Loucy (cell line): ENCODE measurements around the gene ARL3.

ENCODE experiments used
- H2AFZ ChIP-seq: fragments of 200-600 bp; sonication (generic); 2 replicates; pipeline ENCODE4 v1.6.0; 2016; ENCODE audit warnings: antibody characterized with exemption, mild to moderate bottlenecking, low read length, moderate library complexity
- H3F3A ChIP-seq: fragments of 200-600 bp; 2 replicates; pipeline ENCODE4 v1.6.0; 2016; ENCODE audit warnings: antibody characterized with exemption, low read depth, mild to moderate bottlenecking
- H3K27me3 ChIP-seq: fragments of 200-600 bp; sonication (generic); 2 replicates; pipeline ENCODE4 v1.6.1; 2014; ENCODE audit warnings: low read length, mild to moderate bottlenecking; ENCODE audit not compliant: insufficient read depth, poor library complexity, severe bottlenecking
- H3K36me3 ChIP-seq: fragments of 200-600 bp; sonication (generic); 2 replicates; pipeline ENCODE4 v1.6.1; 2016; ENCODE audit warnings: low read length; ENCODE audit not compliant: insufficient read depth
- H3K4me1 ChIP-seq: fragments of 200-600 bp; sonication (generic); 2 replicates; pipeline ENCODE4 v1.5.1; 2014; ENCODE audit warnings: low read length, mild to moderate bottlenecking; ENCODE audit not compliant: insufficient read depth, poor library complexity, severe bottlenecking
- H3K4me2 ChIP-seq: fragments of 200-600 bp; sonication (generic); 2 replicates; pipeline ENCODE4 v1.6.0; 2014; ENCODE audit warnings: antibody characterized with exemption, low read length, low read depth, mild to moderate bottlenecking; ENCODE audit not compliant: poor library complexity, severe bottlenecking
- H3K4me3 ChIP-seq: fragments of 200-600 bp; sonication (generic); 2 replicates; pipeline ENCODE4 v1.5.1; 2014; ENCODE audit warnings: low read length, mild to moderate bottlenecking, mixed read lengths; ENCODE audit not compliant: poor library complexity, severe bottlenecking
- H3K79me2 ChIP-seq: fragments of 200-600 bp; sonication (generic); 2 replicates; pipeline ENCODE4 v1.6.1; 2014; ENCODE audit warnings: low read length; ENCODE audit not compliant: insufficient read depth
- H3K9ac ChIP-seq: fragments of 200-600 bp; sonication (generic); 2 replicates; pipeline ENCODE4 v1.6.0; 2014; ENCODE audit warnings: mild to moderate bottlenecking, low read depth, low read length, moderate library complexity; ENCODE audit not compliant: poor library complexity, severe bottlenecking
- H3K9me2 ChIP-seq: fragments of 200-600 bp; sonication (generic); replicated peaks from 2 replicates; pipeline ENCODE4 v1.6.1; 2016; ENCODE audit warnings: low read depth, low read length, mixed read lengths
- H3K9me3 ChIP-seq: fragments of 200-600 bp; sonication (generic); 2 replicates; pipeline ENCODE4 v1.6.1; 2014; ENCODE audit warnings: mild to moderate bottlenecking, antibody characterized with exemption, low read length, low read depth; ENCODE audit not compliant: insufficient read depth
- H4K20me1 ChIP-seq: fragments of 200-600 bp; sonication (generic); 2 replicates; pipeline ENCODE4 v1.6.0; 2014; ENCODE audit warnings: antibody characterized with exemption, low read length, mild to moderate bottlenecking; ENCODE audit not compliant: insufficient read depth, poor library complexity, severe bottlenecking
- EZH2phosphoT487 ChIP-seq: fragments of 200-600 bp; IDR thresholded peaks from 2 replicates; pipeline ENCODE4 v1.6.1; 2018; ENCODE audit warnings: antibody characterized with exemption, mild to moderate bottlenecking, moderate library complexity, borderline replicate concordance
- TF ChIP-seq, protein P1 (sequence below): fragments of 200-600 bp; sonication (generic); conservative IDR thresholded peaks from 2 replicates; pipeline ENCODE4 v1.5.1; 2014; ENCODE audit warnings: mild to moderate bottlenecking, antibody characterized with exemption, low read length

Gene ARL3

DNA sequence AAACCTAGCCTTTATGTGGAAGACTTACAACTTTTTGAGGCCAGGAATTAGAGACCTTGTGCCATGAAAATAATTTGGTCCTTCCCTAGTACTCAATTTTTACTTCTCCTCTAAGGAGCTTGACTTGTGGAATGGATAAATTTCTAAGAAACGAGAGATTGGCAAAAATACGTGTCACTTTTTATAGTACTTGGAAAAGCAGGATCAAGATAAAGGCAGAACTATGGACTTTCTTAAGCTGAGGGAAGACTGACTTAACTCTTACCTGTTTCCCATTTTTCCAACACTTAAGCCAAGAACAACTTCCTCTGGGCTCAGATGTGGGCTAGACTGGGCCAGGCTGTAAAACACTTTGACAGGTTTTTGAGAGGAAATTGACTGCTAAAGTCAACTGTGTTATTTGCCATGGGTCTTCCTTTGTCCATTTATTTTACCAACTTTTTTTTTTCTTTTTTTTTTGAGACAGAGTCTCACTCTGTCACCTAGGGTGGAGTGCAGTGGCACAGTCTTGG, 27.6 kb upstream of the ARL3 start:
- TF ChIP-seq, protein P1, sequence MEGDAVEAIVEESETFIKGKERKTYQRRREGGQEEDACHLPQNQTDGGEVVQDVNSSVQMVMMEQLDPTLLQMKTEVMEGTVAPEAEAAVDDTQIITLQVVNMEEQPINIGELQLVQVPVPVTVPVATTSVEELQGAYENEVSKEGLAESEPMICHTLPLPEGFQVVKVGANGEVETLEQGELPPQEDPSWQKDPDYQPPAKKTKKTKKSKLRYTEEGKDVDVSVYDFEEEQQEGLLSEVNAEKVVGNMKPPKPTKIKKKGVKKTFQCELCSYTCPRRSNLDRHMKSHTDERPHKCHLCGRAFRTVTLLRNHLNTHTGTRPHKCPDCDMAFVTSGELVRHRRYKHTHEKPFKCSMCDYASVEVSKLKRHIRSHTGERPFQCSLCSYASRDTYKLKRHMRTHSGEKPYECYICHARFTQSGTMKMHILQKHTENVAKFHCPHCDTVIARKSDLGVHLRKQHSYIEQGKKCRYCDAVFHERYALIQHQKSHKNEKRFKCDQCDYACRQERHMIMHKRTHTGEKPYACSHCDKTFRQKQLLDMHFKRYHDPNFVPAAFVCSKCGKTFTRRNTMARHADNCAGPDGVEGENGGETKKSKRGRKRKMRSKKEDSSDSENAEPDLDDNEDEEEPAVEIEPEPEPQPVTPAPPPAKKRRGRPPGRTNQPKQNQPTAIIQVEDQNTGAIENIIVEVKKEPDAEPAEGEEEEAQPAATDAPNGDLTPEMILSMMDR, result no peak
- no peak for TF ChIP-seq EZH2phosphoT487
- Histone ChIP-seq H3K4me3 (no peak overlapping the region), H3K4me2 (no peak overlapping the region), H3F3A (no peaks in the 10 kb centered on the region; the same call in 1 of the 2 replicates), H3K9ac (no peak overlapping the region), H3K79me2 (peaks cover 29% of the 10 kb centered on the region), H2AFZ (no peak overlapping the region), H3K9me3 (no peaks in the 10 kb centered on the region), H3K9me2 (no peaks in the 10 kb centered on the region; the same call in 1 of the 2 replicates), H4K20me1 (peaks cover 8% of the 10 kb centered on the region), H3K36me3 (peaks cover 7% of the 10 kb centered on the region; the same call in 1 of the 2 replicates), H3K4me1 (peaks cover 66% of the 10 kb centered on the region), H3K27me3 (no peaks in the 10 kb centered on the region)

DNA sequence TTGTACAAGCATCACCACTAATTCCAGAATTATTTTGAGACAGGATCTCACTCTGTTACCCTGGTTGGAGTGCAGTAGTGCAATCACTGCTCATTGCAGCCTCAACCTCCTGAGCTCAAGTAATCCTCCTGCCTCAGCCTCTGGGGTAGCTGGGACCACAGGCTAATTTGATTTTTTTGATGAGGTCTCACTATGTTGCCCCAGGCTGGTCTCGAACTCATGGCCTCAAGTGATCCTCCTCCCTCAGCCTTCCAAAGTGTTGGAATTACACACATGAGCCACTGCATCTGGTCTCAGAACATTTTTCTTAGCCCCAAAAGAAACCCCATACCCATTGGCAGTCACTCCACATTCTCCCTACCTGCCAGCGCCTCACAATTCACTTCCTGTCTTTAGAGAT, 26.0 kb upstream of the ARL3 start:
- peaks cover 7% of the 10 kb centered on the region; the same call in 1 of the 2 replicates for H3K36me3 ChIP-seq
- H3K9ac ChIP-seq, result peak overlapping the region; percentile 16
- H3K27me3 ChIP-seq, result no peaks in the 10 kb centered on the region
- H3K9me3 ChIP-seq, result no peaks in the 10 kb centered on the region
- peaks cover 14% of the 10 kb centered on the region for H3K79me2 ChIP-seq
- TF ChIP-seq EZH2phosphoT487, result no peak
- TF ChIP-seq, protein P1, result no peak
- H4K20me1 ChIP-seq, result no peaks in the 10 kb centered on the region
- no peaks in the 10 kb centered on the region; the same call in 1 of the 2 replicates for H3K9me2 ChIP-seq
- H3K4me2 ChIP-seq, result no peak overlapping the region
- H3K4me1 ChIP-seq, result peaks cover 50% of the 10 kb centered on the region
- no peaks in the 10 kb centered on the region; the same call in 1 of the 2 replicates for H3F3A ChIP-seq
- no peak overlapping the region for H3K4me3 ChIP-seq
- no peak overlapping the region for H2AFZ ChIP-seq

DNA sequence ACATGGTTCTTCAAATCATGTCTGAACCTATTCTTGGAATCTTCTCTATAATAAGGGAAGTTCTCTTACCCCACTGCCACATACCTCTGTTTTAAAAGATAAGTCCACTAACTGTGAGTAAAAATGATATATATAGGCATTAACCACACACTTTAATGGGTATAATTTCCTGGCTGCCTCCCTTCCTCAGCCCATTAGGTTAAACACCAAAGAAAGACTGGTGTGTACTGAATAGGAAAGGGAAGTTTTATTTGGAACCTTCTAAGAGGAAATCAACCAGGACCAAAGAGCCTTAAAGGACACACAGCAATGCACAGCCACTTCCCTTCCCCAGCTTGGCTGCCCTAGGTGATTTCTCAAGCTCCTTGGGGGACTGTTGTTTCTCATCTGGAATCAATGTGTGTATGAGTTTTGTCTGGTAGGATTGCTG, 24.5 kb upstream of the ARL3 start:
- H4K20me1 ChIP-seq, result no peaks in the 10 kb centered on the region
- no peak for TF ChIP-seq EZH2phosphoT487
- TF ChIP-seq, protein P1, result no peak
- no peaks in the 10 kb centered on the region for H3K79me2 ChIP-seq
- H3K27me3 ChIP-seq, result no peaks in the 10 kb centered on the region
- H3K9ac ChIP-seq, result peak overlapping the region; percentile 23
- peaks cover 40% of the 10 kb centered on the region for H3K4me1 ChIP-seq
- peaks cover 14% of the 10 kb centered on the region; the same call in 1 of the 2 replicates for H3K36me3 ChIP-seq
- H3K4me3 ChIP-seq, result peak overlapping the region; percentile 6
- no peaks in the 10 kb centered on the region; the same call in 1 of the 2 replicates for H3F3A ChIP-seq
- no peaks in the 10 kb centered on the region; the same call in 1 of the 2 replicates for H3K9me2 ChIP-seq
- peak overlapping the region; percentile 47 for H3K4me2 ChIP-seq
- no peaks in the 10 kb centered on the region for H3K9me3 ChIP-seq
- no peak overlapping the region for H2AFZ ChIP-seq
